ENCODE data around the gene XIRP2. TPM values are rescaled to one million over a fixed set of nuclear protein-coding genes. Genes with fewer than 3 reads are reported as not detected.

The XIRP2 gene
- total and polyA plus RNA-seq, 2 of the 4 experiments (the other 2 are of a cell fraction), result 0.05 to 0.18 TPM

GRCh38 chr2:167298017-167298416 lies 409.7 kb downstream of the XIRP2 start:
- H3K9me3 ChIP-seq (ENCODE audit: control insufficient read depth, insufficient read depth, low read length), result no peaks in the 10 kb centered on the region
- no peak overlapping the region for H3K56ac ChIP-seq (ENCODE audit: extremely low read depth, insufficient read depth, low read length)
- no peak overlapping the region for H3K18ac ChIP-seq (ENCODE audit: low read depth, low read length)
- H2BK20ac ChIP-seq (ENCODE audit: low read depth, low read length), result no peak overlapping the region
- dilution Hi-C loops (cut with HindIII; ENCODE audit: low sequenced_read_pairs, unreplicated experiment), result no loop called here
- no peak overlapping the region for H3K14ac ChIP-seq (replicated peaks; ENCODE audit: low read depth, low read length)
- H2AFZ ChIP-seq (replicated peaks; ENCODE audit: low read length, poor library complexity), result no peak overlapping the region
- H2BK120ac ChIP-seq (ENCODE audit: low read depth, low read length), result no peak overlapping the region
- no peak overlapping the region for H3K9ac ChIP-seq (ENCODE audit: low read depth, low read length)
- no peak overlapping the region for H4K5ac ChIP-seq (ENCODE audit: low read depth, low read length)
- no peak overlapping the region for H2BK15ac ChIP-seq (ENCODE audit: low read depth, low read length)
- no peaks in the 10 kb centered on the region for H3K27me3 ChIP-seq (ENCODE audit: control insufficient read depth, insufficient read depth, low read length)
- no peaks in the 10 kb centered on the region for H4K20me1 ChIP-seq (ENCODE audit: insufficient read depth, low read length)
- ChIA-PET CTCF (no interaction called here), POLR2A (ENCODE audit: unreplicated experiment) (no interaction called here)
- H3K4me3 ChIP-seq (ENCODE audit: insufficient read depth, low read depth, low read length), result no peak overlapping the region
- DNase-seq (no peak), ATAC-seq (ENCODE audit: low read depth) (no peak)
- H3K9me1 ChIP-seq (ENCODE audit: insufficient read depth, low read length), result no peaks in the 10 kb centered on the region
- H2AK9ac ChIP-seq (replicated peaks; ENCODE audit: low read depth, low read length, poor library complexity), result no peak overlapping the region
- no TSS peak for BruUV-seq (replicated peaks)
- H3K27ac ChIP-seq (ENCODE audit: insufficient read depth, low read length), result no peak overlapping the region
- intact Hi-C loops (cut with micrococcal nuclease), result loop anchor here (10.0 kb wide), 3 partner anchors 243 to 667 kb away; no protein-coding TSS in a partner anchor
- H3K4ac ChIP-seq (ENCODE audit: low read depth, low read length), result no peak overlapping the region
- H3K4me2 ChIP-seq (ENCODE audit: low read depth, low read length), result no peak overlapping the region
- no peak overlapping the region for H4K8ac ChIP-seq (ENCODE audit: low read depth in 2 of 2, low read length in 2 of 2)
- TF ChIP-seq SMC3 (IDR thresholded peaks at IDR 0.05; ENCODE audit: low read depth, low read length), result no peak
- no peak for TF ChIP-seq RFX5 (IDR thresholded peaks at IDR 0.05; ENCODE audit: low read depth, low read length)
- TF ChIP-seq FOS (IDR thresholded peaks at IDR 0.05; ENCODE audit: low read depth, low read length), result no peak
- TF ChIP-seq USF2 (IDR thresholded peaks at IDR 0.05; ENCODE audit: low read depth, low read length), result no peak
- no peak for TF ChIP-seq BHLHE40 (IDR thresholded peaks at IDR 0.05; ENCODE audit: low read depth, low read length)
- TF ChIP-seq POLR2A (IDR thresholded peaks at IDR 0.05; ENCODE audit: low read depth, low read length), result no peak
- no peak for TF ChIP-seq NFE2L2 (IDR thresholded peaks at IDR 0.05; ENCODE audit: low read depth, low read length)
- TF ChIP-seq MXI1 (IDR thresholded peaks at IDR 0.05; ENCODE audit: borderline replicate concordance, low read depth, low read length), result no peak
- TF ChIP-seq RAD21 (IDR thresholded peaks at IDR 0.05; ENCODE audit: low read length), result no peak
- no peak for TF ChIP-seq ELK1 (IDR thresholded peaks at IDR 0.05; ENCODE audit: borderline replicate concordance, low read depth, low read length)
- TF ChIP-seq CTCF (conservative IDR thresholded peaks at IDR 0.05; ENCODE audit: low read depth, low read length), result no peak
- no peak for TF ChIP-seq MAFK (IDR thresholded peaks at IDR 0.05; ENCODE audit: low read depth, low read length)
- TF ChIP-seq RCOR1 (IDR thresholded peaks at IDR 0.05; ENCODE audit: insufficient replicate concordance, low read length), result no peak
- no peak for TF ChIP-seq CHD1 (IDR thresholded peaks at IDR 0.05; ENCODE audit: low read depth, low read length)
- no peak for TF ChIP-seq MAZ (IDR thresholded peaks at IDR 0.05; ENCODE audit: borderline replicate concordance, low read depth, low read length)
- TF ChIP-seq CEBPB (IDR thresholded peaks at IDR 0.05; ENCODE audit: low read depth, low read length), result no peak
- no CpG with 5 or more reads among the region's 1 CpG for WGBS, 2 experiments (ENCODE audit: extremely low coverage in 2 of 2, insufficient read length in 1 of 2)
- in situ Hi-C loops (cut with MboI; ENCODE audit: low sequenced_read_pairs), result loop anchor here (25.0 kb wide), 1 partner anchor 814 kb away; no protein-coding TSS in a partner anchor
- H3K79me1 ChIP-seq (ENCODE audit: low read depth in 1 of 2, low read length in 2 of 2), result no peaks in the 10 kb centered on the region
- no peak overlapping the region for H2BK5ac ChIP-seq (ENCODE audit: low read depth, low read length, poor library complexity, severe bottlenecking)
- H3K36me3 ChIP-seq (ENCODE audit: control insufficient read depth, insufficient read depth, low read length), result no peaks in the 10 kb centered on the region
- H3K23ac ChIP-seq (ENCODE audit: low read depth, low read length), result no peak overlapping the region
- no peaks in the 10 kb centered on the region; the same call in 1 of the 2 replicates for H3K4me1 ChIP-seq (ENCODE audit: control insufficient read depth, insufficient read depth, low read length)
- H2AK5ac ChIP-seq (ENCODE audit: low read depth, low read length), result no peak overlapping the region
- no peak overlapping the region for H4K91ac ChIP-seq (ENCODE audit: insufficient read depth, low read depth, low read length)
